IPS-18a (cell line): ENCODE results near the gene GOLGA6L9.
"Not testable (repeated sequence)": the region's sequence is repeated elsewhere in the genome, so short reads cannot be mapped to it uniquely, and the experiment has no call there.

Source experiments
- H3K27ac ChIP-seq: one replicate; pipeline ENCODE4 v1.5.1; 2013; ENCODE audit warnings: low read length
- H3K27me3 ChIP-seq: one replicate; pipeline ENCODE4 v1.6.1; 2013; ENCODE audit warnings: mild to moderate bottlenecking, low read length; ENCODE audit not compliant: control insufficient read depth, insufficient read depth
- H3K36me3 ChIP-seq: one replicate; pipeline ENCODE4 v1.6.1; 2013; ENCODE audit warnings: low read depth, low read length; ENCODE audit not compliant: control insufficient read depth
- H3K4me1 ChIP-seq: one replicate; pipeline ENCODE4 v1.6.1; 2013; ENCODE audit warnings: low read depth, low read length; ENCODE audit not compliant: control insufficient read depth
- H3K4me3 ChIP-seq: one replicate; pipeline ENCODE4 v1.5.1; 2013; ENCODE audit warnings: low read length
- H3K9ac ChIP-seq: one replicate; pipeline ENCODE4 v1.6.1; 2013; ENCODE audit warnings: mild to moderate bottlenecking, low read length, moderate library complexity
- H3K9me3 ChIP-seq: one replicate; pipeline ENCODE4 v1.6.1; 2013; ENCODE audit warnings: low read depth, low read length; ENCODE audit not compliant: control insufficient read depth

GOLGA6L9 gene

GRCh38 chr15:82469381-82469780 lies 39.8 kb downstream of the GOLGA6L9 start:
- not testable (repeated sequence) for H3K4me3 ChIP-seq, H3K9ac ChIP-seq, H3K4me1 ChIP-seq, H3K27me3 ChIP-seq, H3K36me3 ChIP-seq, H3K9me3 ChIP-seq, H3K27ac ChIP-seq

GRCh38 chr15:82472269-82472982 lies 42.8 kb downstream of the GOLGA6L9 start:
- not testable (repeated sequence) for H3K9me3 ChIP-seq, H3K36me3 ChIP-seq, H3K27me3 ChIP-seq, H3K9ac ChIP-seq, H3K4me3 ChIP-seq, H3K4me1 ChIP-seq, H3K27ac ChIP-seq

DNA sequence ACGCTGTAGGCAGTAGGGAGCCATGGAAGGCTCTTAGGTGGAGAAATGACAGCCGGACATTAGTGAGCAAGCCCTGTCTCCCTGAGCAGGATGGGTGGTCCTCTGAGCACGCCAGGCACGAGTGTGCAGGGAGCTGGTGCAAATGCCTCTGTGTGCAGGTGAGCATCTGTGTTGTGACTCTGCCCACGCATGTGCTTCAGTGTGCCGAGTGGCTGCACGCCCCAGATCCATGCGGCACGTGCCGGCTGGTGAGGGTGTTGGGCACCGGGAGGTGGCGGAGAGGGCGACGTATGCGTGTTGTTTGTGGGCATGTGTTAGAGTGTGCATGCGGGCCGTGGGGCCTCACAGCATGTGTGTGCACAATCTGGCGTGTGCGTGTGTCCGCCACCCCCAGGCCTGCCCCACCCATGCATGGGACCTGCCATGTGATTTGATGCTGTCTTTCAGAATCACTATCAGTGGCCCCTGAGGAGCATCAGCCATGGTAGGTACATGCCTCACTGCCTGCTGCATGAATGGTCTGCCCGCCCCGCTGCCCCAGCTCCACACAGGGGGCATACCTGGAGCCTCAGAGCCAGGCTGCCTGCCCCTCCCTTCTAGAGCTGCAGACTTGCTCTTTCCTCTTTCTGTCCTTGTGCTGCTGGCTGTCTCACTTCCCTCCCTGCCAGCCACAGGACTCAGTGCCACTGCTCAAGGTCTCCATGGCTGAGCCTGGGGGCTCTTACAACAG lies 45.1 kb downstream of the GOLGA6L9 start:
- H3K9me3 ChIP-seq, H3K4me1 ChIP-seq, H3K4me3 ChIP-seq, H3K27ac ChIP-seq, H3K36me3 ChIP-seq, H3K9ac ChIP-seq, H3K27me3 ChIP-seq: not testable (repeated sequence)

GRCh38 chr15:82475345-82475967 lies 45.8 kb downstream of the GOLGA6L9 start:
- H3K4me1 ChIP-seq, H3K27ac ChIP-seq: not testable (repeated sequence)

DNA sequence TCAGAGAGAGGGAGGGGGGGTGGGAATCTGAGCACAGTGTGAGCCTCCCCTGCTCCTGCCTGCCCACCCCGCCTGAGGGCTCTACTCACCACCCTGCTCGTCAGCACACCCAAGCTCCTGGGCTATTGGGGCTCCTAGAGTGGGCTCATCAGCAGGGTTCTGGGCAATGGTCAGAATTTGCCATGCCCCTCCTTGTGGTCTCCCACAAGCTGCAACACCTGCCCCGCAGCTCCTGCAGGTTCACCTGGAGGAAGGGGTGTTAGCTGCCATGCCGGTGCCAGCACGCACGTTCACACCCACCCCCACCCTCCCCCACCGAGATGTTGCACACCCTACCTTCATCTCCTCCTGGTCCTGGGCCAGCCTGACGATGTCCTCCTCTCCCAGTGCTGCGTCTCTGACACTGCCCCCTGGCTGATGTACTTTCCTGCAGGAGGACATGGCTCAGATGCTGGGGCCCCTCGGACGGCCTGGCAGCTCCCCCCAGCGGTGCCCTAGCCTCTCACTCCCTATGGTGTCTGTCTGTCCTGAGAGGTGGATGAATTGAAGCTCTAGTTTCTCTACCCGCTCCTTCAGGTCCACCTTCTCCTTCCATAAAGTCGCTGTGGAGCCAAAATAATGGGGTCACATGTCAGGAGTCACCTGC lies 47.2 kb downstream of the GOLGA6L9 start:
- H3K4me1 ChIP-seq, H3K27ac ChIP-seq, H3K9me3 ChIP-seq, H3K9ac ChIP-seq, H3K4me3 ChIP-seq, H3K27me3 ChIP-seq, H3K36me3 ChIP-seq: not testable (repeated sequence)

More at GRCh38 chr15:82475345-82475967, 45.8 kb downstream of the GOLGA6L9 start:
- not testable (repeated sequence) for H3K27me3 ChIP-seq, H3K9me3 ChIP-seq, H3K4me3 ChIP-seq, H3K36me3 ChIP-seq, H3K9ac ChIP-seq

DNA sequence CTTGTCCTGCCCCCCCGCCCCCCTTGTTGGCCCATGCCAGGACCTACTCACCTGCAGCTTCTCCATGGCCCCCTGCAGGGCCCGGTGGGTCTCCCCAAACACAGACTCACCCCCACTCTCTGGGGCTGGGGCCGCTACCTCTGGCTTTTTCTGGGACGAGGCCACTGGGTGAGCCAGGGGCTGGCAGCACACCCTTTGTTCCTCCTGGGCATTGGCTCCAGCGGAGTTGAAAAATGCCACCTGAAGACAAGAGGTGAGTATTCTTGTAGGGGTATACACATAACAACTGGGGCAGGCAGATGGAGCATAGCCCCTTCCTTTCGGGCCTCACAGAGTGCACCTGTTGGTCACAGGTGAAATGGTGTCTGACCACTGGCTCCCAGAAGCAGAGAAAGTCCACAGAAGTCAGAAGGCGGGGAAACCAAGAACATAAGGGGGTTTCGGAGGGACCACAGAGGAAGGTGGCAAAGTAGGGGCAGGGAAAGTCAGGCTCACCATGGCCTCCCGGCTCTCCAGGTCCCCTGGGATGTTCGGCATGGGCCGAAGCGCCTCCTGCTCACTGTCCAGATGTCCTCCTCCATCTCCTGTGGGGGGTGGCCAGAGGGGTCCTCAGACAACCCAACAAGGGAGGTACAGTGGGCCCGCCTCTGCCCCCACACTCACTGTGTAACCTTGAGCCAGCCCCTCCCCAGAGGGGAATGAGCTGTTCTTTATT lies 47.9 kb downstream of the GOLGA6L9 start:
- not testable (repeated sequence) for H3K4me3 ChIP-seq, H3K9ac ChIP-seq, H3K36me3 ChIP-seq, H3K27ac ChIP-seq, H3K4me1 ChIP-seq, H3K27me3 ChIP-seq, H3K9me3 ChIP-seq
